Measurements from ENCODE around the gene PDE8A. TPM values are rescaled to one million over a fixed set of nuclear protein-coding genes. Genes with fewer than 3 reads are reported as not detected.
"Not testable (repeated sequence)": the region's sequence is repeated elsewhere in the genome, so short reads cannot be mapped to it uniquely, and the experiment has no call there.

PDE8A gene
- total RNA-seq, 1 donor from 2014 or later: 22.9 TPM

DNA sequence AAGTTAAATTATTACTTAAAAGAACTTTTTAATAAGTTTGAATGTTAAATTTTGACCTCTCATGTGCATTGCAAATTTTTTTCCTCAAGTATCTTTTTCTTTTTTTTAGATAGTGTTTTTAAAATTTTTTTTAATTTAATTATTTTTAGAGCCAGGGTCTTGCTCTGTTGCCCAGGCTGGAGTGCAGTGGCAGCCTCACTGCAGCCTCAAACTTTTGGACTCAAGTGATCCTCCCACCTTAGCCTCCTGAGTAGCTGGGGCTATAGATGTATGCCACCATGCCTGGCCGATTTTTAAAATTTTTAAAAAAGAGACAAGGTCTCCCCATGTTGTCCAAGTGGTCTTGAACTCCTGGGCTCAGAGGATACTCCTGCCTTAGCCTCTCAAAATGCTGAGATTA, 14.4 kb downstream of the PDE8A start:
- H3K27me3 ChIP-seq: no peaks in the 10 kb centered on the region
- no peak for DNase-seq (ENCODE audit: low spot score in 2 of 2)
- no peak overlapping the region for H3K27ac ChIP-seq
- H3K9me3 ChIP-seq: no peaks in the 10 kb centered on the region
- intact Hi-C loops (cut with DNase I): no loop called here
- peaks cover 3 to 20% of the 10 kb centered on the region in 2 donors for H3K4me1 ChIP-seq
- TF ChIP-seq, protein P1, sequence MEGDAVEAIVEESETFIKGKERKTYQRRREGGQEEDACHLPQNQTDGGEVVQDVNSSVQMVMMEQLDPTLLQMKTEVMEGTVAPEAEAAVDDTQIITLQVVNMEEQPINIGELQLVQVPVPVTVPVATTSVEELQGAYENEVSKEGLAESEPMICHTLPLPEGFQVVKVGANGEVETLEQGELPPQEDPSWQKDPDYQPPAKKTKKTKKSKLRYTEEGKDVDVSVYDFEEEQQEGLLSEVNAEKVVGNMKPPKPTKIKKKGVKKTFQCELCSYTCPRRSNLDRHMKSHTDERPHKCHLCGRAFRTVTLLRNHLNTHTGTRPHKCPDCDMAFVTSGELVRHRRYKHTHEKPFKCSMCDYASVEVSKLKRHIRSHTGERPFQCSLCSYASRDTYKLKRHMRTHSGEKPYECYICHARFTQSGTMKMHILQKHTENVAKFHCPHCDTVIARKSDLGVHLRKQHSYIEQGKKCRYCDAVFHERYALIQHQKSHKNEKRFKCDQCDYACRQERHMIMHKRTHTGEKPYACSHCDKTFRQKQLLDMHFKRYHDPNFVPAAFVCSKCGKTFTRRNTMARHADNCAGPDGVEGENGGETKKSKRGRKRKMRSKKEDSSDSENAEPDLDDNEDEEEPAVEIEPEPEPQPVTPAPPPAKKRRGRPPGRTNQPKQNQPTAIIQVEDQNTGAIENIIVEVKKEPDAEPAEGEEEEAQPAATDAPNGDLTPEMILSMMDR (IDR thresholded peaks at IDR 0.05): no peak
- no peak overlapping the region for H3K4me3 ChIP-seq
- H3K36me3 ChIP-seq: no peaks in the 10 kb centered on the region

DNA sequence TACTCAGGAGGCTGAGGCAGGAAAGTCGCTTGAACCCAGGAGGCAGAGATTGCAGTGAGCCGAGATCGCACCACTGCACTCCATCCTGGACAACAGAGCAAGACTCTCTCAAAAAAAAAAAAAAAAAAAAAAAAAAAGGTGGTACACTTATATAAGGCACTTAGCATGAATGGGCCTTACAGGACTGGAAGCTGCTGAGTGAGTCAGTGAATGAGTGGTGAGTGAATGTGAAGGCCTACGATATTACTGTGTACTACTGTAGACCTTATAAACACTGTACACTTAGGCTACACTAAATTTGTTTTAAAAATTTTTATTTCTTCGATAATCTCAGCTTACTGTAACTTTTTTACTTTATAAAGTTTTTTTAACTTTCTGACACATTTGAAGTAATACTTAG, 15.1 kb downstream of the PDE8A start:
- H3K27ac ChIP-seq; H3K4me3 ChIP-seq; DNase-seq (ENCODE audit: low spot score in 2 of 2); H3K27me3 ChIP-seq; intact Hi-C loops (cut with DNase I); H3K36me3 ChIP-seq; H3K9me3 ChIP-seq: not testable (repeated sequence)
- H3K4me1 ChIP-seq: peaks cover 3 to 20% of the 10 kb centered on the region in 2 donors

DNA sequence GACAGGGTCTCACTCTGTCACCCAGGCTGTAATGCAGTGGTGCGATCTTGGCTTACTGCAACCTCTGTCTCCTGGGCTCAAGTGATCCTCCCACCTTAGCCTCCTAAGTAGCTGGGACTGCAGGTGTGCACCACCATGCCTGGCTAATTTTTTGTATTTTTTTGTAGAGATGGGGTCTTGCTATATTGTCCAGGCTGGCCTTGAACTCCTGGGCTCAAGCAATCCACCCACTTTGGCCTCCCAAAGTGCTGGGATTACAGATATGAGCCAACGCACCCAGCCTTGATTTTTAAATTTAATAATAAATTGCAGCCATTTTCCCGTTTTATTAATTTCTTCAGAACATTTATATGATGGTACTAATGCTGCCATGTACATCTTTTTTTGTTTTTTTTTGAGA, 15.6 kb downstream of the PDE8A start:
- H3K36me3 ChIP-seq; H3K9me3 ChIP-seq; H3K27me3 ChIP-seq; intact Hi-C loops (cut with DNase I); DNase-seq (ENCODE audit: low spot score in 2 of 2); H3K4me3 ChIP-seq; H3K27ac ChIP-seq: not testable (repeated sequence)
- peaks cover 1 to 17% of the 10 kb centered on the region in 2 donors for H3K4me1 ChIP-seq

DNA sequence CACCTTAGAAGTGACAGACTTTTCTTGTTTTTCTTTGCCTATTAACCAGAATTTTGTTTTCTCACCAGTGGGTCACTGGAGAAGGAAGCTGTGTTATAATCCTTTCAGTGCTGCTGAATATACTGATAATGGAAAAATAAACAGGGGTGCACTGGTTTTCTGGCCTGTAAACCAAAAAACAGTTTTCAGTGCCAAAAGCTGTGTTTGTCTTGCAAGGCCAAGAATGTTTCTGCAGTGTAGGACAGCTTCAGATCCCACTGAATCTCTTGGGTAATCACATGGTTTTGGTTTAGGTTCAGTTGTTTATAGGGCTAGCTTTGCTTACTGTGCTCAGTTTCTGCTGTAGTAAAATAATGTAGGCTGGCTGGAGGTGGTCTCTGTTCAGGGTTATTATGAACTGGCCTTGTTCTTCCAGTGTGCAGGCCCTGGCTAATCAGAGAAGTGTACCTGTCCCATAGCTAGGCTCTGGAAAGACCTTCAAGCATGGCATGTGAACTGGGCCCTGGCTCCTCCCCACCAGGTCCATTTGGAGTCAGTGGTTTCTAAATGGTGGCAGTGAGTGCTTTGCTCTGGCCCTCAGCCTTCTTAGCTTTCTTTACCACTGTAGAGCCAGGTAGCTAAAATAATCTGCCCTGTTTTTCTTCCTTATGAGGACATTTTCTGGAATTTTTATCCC, 18.7 kb downstream of the PDE8A start:
- TF ChIP-seq, protein P1 (IDR thresholded peaks at IDR 0.05): no peak
- no peak for DNase-seq (ENCODE audit: low spot score in 2 of 2)
- H3K4me3 ChIP-seq: no peak overlapping the region
- H3K27ac ChIP-seq: peak overlapping the region in 1 of 2 donors; percentile 3
- no peaks in the 10 kb centered on the region for H3K36me3 ChIP-seq
- no peaks in the 10 kb centered on the region for H3K27me3 ChIP-seq
- no peaks in the 10 kb centered on the region for H3K9me3 ChIP-seq
- peaks cover 0 to 14% of the 10 kb centered on the region in 2 donors for H3K4me1 ChIP-seq
- intact Hi-C loops (cut with DNase I): no loop called here

DNA sequence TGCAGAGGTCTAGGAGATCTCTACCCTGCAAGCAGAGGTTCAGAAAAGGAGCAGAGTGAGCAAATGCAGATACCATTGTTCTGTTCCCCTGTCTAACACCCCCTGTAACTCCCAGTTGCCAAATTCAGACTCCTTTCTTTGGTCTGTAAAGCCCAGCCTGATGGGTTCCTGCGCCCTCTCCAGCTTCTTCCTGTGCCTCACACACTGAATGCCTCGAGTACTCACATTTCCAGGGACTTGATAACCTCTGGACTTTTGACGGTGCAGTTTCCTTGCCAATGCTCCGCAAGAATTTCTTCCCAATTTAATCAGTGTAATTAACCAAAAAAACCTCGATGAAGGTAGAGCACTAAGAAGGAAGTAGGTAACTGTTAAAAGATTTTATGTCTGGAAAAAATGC, 19.3 kb downstream of the PDE8A start:
- peak overlapping the region in 1 of 2 donors; percentile 3 for H3K27ac ChIP-seq
- no peaks in the 10 kb centered on the region for H3K27me3 ChIP-seq
- H3K9me3 ChIP-seq: no peaks in the 10 kb centered on the region
- H3K4me3 ChIP-seq: no peak overlapping the region
- DNase-seq (ENCODE audit: low spot score in 2 of 2): no peak
- TF ChIP-seq, protein P1 (IDR thresholded peaks at IDR 0.05): no peak
- intact Hi-C loops (cut with DNase I): no loop called here
- no peaks in the 10 kb centered on the region for H3K36me3 ChIP-seq
- peaks cover 0 to 19% of the 10 kb centered on the region in 2 donors for H3K4me1 ChIP-seq

DNA sequence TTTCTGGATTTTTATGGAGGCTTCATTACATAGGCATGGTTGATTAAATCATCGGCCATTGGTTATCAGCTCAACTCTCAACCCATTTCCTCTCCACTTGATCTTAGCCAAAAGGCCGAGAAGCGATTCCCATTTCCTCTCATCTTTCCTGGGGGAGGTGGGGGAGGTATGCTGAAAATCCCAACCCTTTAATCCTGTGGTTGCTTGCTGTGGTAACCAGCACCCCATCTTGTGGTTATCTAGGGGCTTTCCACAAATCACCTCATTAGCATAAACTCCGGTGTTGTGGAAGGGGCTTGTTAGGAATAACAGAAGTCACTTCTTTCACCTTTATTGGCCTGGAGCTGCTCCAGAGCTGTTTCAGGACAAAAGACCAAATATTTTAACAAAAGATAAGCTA, 20.9 kb downstream of the PDE8A start:
- Histone ChIP-seq H3K27ac (no peak overlapping the region), H3K27me3 (no peaks in the 10 kb centered on the region), H3K36me3 (no peaks in the 10 kb centered on the region), H3K4me1 (peaks cover 0 to 26% of the 10 kb centered on the region in 2 donors), H3K9me3 (no peaks in the 10 kb centered on the region), H3K4me3 (no peak overlapping the region)
- intact Hi-C loops (cut with DNase I): no loop called here
- DNase-seq (ENCODE audit: low spot score in 2 of 2): no peak
- TF ChIP-seq, protein P1 (IDR thresholded peaks at IDR 0.05): no peak

All from ascending aorta (tissue), 2 donors.